Activated T-cell treated with anti-CD3 and anti-CD28 coated beads, Interleukin-2, amount 50 U/mL, for 1 hour (primary cell): Measurements from ENCODE around the gene WDR12.
"Not testable (repeated sequence)": the region's sequence is repeated elsewhere in the genome, so short reads cannot be mapped to it uniquely, and the experiment has no call there.

Source experiments
- DNase-seq: peaks from one replicate; pipeline ENCODE4 v3.0.0-alpha.2; 2020

WDR12 gene

DNA sequence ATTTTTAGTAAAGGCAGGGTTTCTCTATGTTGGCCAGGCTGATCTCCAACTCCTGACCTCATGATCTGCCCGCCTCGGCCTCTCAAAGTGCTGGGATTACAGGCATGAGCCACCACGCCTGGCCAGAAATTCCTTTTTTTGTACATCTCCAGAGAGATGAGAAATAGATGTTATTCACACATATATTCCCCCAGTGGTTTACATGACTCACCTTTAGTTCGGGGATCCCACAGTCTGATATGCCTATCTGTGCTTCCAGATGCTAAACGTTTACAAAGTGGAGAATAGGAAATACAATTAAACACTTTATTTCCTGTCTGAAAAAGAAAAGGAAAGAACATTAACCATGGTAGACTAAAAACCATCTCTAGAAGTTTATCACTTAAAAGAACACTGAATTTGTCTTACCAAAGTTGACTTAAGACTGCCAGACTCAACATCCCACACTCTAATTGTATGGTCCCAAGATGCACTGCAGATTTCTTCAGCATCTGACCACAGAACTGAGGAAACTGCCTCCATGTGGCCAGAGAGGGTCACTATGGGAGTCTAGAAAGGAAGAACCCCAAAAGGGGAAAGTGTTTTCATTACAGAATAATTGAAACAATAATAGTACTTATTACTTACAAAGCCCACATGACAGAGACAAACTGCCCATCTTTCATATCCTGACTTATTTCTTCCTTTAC is 27.3 kb downstream of the WDR12 start:
- no peak for DNase-seq

DNA sequence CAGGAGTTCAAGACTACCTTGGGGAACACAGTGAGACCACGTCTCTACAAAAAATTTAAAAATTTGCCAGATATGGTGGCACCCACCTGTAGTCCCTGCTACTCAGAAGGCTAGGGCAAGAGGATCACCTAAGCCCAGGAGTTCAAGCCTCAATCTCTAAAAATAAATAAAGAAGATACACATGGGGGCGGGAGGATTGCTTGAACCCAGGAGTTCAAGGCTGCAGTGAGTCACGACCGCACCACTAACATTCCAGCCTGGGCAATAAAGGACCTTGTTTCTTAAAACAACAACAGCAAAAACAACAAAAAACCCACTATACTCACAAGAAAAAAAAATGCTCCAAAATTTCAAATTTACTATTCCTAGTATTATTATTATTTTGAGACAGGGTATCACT is 29.9 kb downstream of the WDR12 start:
- no peak for DNase-seq

DNA sequence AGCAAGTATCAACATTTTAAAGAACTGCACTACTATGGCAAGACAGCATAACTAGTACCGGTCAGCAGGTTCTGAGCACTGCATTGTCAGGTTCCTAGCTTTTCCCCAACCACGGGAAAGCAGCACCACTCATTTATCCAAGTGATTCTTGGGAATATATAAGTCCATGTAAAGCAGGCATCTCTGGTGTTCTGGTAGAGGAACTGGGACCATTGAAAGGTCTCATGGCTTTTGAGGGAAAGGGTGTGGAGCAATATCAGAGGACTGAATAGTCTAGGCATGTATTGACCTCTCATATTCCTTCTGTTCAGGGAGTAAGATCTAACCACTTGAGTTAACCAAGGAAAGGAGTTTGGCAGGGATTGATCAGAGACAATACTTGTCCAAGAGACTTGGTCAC is 33.8 kb downstream of the WDR12 start:
- DNase-seq, result no peak

DNA sequence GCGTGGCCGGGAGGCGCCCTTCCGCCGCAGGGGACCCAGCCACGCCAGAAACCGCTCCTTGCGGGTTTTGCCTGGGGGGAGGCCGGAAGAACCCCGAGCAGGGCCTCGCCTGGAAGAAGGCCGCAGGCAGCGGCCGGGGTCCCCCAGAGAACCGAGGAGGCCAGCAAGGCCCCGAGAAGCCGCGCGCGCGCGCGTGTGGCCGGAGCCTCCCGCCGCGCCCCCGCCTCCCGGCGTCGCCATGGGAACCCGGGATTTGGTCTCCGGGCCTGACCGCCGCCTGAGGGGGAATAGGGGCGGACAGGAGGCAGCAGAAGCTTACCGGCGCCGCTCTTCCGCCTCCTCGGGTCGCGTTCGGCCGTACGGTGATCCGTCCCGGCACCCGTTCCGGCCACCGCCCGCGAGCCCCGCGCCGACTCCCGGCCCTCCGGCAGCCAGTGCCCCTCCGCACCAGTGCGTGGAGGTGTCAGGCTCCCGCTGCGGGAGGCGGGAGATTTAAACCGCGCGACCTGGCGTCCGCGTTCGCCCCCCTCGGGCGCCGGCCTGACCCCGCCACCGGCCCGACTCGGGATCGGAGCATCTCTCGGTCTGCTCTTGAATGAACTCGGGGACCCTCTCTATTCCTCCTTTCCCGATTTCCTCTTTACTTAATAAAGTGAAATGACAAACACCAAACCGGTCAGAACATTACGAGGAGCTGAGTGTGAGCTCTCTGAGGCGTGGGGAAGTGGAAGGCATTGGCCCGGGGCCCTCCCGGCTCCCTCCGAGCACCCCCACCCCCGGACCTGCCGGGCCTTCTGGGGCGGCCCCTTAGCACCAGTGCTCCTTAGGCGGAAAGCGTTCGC is 40.0 kb downstream of the WDR12 start, which contains the start of gene ICA1L:
ICA1L (minus strand) TSS at position 467 of the 842 bp plus-strand sequence. CDS start 42,757 bp downstream, outside the sequence.
- peak; percentile 59 for DNase-seq

DNA sequence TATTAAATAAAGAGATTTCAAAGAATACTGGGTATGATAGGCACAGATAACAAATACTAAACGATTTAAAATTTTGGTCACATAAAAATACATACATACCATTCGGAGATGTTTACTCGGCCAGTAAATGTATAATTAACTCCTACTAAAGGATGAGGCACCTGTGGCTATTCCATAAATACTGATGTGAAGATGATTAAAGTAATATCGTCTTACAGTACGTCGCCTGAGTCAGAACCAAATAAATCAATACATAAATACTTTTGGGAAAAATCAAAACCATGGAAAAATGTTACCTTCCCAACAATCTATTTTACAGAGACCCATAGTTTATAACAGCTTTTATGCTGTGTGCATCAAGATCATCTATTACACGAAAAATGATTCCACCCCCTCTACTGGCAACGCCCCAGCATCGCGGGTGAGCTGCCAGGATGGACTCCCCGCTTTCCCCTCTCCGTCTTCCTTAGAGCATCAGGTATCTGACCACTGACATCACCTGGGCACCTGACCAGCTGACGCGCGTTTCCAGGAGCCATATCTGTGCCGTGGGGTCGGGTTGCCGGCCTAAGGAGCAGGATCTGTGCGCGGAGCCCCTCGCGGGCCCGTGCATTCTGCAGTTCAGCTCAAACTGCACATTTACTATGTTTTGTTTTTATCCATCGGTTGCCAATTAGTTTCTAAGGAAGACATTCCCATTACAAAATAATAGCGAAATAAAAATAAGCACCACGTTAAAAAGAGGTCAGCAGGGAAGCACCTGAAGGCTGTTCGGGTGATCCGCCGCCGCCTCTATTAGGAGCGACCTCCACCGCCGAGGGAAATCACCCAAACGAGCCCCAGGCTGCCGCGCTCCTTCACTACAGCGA is 40.8 kb downstream of the WDR12 start:
- DNase-seq, result peak; percentile 67

DNA sequence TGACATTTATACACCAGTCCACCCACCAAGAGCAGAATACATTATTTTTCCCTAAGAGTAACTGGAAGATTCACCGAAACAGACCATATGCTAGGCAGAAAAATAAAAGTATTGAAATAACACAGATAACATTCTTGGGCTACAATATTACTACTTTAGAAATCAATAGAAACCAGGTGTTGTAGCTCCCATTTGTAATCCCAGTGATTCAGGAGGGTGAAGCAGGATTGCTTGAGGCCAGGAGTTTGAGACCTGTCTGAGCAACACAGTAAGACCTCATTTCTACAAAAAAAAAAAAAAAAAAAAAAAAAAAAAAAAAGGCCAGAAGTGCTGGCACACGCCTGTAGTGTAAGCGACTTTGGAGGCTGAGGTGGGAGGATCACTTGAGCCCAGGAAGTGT is 49.5 kb downstream of the WDR12 start:
- DNase-seq, result no peak

DNA sequence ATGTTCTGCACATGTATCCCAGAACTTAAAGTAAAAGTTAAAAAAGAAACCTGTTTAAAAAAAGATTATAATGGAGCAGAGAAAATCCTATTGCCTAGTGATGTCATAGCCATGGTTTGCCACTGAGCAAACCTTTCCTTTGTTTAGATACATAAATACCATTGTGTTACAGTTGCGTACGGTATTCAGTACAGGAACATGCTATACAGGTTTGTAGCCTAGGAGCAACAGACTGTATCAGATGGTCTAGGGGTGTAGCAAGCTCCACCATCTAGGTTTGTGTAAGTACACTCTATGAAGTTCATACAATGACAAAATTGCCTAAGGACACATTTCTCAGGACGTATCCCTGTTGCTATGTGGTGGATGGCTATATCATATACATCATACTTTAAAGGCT is 52.9 kb downstream of the WDR12 start:
- no peak for DNase-seq

DNA sequence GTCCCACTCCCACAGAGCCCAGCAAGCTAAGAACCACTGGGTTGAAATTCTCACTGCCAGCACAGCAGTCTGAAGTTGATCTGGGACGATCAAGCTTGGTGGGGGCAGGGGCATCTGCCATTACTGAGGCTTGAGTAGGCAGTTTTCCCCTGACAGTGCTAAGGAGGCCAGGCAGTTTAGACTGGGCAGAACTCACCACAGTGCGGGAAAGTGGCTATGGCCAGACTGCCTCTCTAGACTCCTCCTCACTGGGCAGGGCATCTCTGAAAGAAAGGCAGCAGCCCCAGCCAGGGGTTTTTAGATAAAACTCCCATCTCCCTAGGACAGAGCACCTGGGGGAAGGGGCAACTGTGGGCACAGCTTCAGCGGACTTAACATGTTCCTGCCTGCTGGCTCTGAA is 62.1 kb downstream of the WDR12 start:
- not testable (repeated sequence) for DNase-seq

DNA sequence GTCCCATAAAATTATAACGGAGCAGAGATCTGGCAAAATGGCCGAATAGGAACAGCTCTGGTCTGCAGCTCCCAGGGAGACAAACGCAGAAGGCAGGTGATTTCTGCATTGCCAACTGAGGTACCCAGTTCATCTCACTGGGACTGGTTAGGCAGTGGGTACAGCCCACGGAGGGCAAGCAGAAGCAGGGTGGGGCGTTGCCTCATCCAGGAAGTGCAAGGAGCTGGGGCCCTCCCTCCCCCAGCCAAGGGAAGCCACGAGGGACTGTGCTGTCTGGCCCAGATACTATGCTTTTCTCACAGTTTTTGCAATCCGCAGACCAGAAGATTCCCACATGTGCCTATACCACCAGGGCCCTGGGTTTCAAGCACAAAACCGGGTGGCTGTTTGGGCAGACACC is 62.7 kb downstream of the WDR12 start:
- no peak for DNase-seq

DNA sequence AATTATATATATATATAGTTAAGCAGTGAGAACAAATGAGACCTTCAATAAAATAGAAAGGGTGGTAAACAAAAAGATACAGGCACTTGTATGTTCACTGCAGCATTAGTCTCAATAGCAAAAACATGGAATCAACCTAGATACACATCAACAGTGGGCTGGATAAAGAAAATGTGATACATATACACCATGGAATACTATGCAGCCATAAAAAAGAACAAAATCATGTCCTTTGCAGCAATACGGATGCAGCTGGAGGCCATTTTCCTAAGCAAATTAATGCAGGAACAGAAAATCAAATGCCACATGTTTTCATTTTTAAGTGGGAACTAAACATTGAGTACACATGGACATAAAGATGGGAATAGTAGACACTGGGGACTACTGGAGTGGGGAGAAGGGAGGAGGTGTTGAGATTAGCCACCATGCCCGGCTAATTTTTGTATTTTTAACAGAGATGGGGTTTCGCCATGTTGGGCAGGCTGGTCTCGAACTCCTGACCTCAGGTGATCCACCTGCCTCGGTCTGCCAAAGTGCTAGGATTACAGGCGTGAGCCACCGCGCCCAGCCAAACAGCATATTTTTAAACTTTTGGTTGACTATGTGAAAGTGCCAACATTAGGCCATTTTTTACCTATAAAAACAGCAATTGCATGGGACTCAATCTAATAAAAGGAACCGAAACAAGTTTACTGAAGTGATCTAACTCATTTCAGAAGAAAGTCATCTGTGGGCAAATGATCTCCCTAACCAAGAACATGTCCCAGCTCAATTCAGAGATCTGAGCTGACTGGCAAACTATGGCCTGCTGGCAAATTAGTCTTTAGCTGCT is 63.6 kb downstream of the WDR12 start:
- no peak for DNase-seq

DNA sequence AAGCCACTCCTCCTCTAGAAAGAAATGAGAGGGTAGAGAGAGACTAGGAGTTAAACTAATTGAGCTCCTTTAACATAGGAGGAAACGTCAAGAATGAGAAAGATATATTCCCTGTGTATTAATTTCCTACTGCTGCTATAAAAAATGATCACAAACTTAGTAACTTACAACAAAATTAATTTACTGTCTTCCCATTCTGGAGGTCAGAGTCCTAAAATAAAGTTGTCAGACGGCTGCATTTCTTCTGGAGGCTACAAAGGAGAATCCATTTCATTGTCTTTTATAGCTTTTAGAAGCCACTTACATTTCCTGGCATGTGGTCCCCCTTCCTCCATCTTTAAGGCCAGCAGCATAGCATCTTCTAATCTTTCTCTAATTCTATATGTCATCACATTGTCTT is 66.8 kb downstream of the WDR12 start:
- DNase-seq, result no peak

DNA sequence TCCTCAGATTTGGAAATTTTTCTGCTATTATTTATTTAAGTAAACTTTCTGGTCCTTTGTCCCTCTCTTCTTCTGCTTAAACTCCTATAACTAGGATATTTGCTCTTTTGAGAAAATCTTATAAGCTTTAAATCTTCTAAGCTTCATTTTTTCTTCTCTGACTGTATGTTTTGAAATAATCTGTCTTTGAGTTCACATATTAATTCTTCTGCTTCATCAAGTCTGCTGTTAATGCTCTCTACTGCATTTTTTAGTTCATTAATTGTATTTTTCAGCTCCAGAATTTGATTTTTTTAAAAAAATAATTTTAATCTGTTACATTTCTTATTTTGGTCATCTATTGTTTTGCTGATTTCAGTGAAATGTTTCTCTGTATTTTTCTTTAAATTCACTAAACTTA is 68.8 kb downstream of the WDR12 start:
- DNase-seq, result no peak

DNA sequence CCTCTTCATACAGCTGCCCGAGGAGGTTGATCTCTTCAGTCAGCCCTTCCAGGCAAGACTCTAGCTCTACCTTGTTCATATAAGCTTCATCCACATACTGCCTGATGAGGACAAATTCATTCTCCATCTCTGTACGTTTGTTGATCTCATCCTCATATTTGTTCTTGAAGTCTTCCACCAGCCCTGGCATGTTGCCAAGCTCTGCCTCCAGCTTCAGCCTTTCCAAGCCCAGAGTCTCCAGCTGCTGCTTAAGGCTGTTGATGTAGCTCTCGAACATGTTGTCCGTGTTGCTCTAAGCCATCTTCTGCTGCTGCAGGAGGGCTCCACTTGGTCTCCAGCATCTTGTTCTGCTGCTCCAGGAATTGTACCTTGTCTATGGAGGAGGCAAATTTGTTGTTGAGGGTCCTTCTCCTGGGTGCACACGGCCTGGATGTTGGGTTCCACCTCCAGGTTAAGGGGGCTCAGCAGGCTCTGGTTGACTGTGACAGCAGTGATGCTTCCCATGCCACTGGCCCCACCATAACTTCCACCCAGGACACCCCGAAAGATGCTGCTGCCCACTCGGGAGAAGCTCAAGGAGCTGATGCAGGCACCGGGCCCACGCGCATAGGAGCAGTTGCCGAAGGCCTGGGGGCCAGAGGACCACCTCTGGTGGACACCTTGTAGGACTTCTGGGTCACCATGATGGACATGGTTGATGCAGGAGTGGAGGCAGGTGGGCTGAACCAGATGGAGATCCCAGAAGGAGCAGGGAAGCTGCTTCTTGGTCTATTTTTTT is 70.2 kb downstream of the WDR12 start:
- DNase-seq, result no peak

DNA sequence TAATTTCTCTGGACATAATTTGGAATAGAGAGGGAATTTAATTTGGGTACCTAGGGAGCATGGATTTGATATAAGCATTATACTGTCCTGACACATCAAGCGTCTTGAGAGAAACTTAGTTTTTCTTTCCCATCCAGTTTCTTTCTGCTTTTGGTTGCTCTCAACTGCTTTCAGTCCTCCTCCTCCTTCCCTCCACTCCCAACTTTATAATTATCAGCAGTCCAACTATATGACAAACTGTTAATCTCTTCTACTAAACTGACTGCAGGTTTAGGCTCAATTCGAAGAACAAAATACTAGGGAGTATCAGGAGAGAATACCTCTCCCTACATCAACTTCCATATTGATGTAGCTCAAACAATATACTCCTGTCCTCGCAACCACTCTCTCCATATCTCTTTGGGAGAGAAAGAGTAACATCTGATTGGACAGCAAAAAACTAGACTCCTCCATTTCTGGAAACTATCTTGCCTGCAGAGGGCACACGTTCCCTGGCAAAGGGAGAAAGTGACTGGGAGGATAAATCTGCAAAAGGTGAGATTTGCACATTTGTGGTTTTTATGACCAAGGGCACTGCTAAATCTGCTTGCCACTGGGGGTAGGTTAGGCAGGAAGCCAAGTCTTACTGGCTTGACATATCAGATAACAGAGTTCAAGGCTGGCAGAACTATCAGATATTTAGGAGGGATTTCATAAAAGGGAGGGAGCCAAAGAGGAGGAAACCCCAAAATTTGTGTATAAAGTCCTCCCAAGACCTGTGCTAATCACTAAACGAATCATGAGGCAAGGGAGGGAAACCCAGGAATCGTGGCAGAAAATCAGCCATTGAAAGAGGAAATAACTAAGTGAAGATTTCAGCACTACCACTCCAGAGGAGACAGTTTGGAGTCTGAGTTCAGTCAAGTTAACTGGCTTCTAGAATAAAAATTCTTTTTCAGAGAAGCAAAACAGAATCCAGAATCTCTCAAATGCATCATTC is 79.9 kb downstream of the WDR12 start:
- DNase-seq, result peak; percentile 24

DNA sequence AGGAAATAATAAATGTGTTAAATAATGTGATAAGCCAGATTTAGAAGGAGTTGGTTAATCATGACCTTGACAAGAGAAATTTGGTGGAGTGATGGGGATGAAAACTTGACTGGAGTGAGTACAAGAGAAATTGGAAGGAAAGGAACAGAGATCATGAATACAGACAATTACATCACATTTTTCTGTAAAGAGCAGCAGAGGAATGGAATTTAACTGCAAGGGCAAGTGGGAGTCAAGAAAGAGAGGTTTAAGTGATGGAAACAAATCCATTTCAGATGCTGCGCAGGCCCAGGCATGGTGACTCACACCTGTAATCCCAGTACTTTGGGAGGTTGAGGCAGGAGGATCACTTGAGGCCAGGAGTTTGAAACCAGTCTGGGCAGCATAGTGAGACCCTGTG is 86.6 kb downstream of the WDR12 start:
- DNase-seq, result no peak
